Astrocyte (in vitro differentiated cells and primary cell): Measurements from ENCODE around the gene SPPL2B.

ENCODE experiments used
- EZH2 ChIP-seq: IDR thresholded peaks from 2 replicates; pipeline ENCODE4 v1.6.1; 2012; ENCODE audit warnings: mild to moderate bottlenecking, low read length, inconsistent platforms; ENCODE audit not compliant: insufficient read depth
- TF ChIP-seq, protein P1 (sequence below): IDR thresholded peaks from 2 replicates; pipeline ENCODE4 v1.5.1; 2011; ENCODE audit warnings: low read depth, mild to moderate bottlenecking, inconsistent platforms, low read length, moderate library complexity; ENCODE audit not compliant: insufficient read depth

DNA sequence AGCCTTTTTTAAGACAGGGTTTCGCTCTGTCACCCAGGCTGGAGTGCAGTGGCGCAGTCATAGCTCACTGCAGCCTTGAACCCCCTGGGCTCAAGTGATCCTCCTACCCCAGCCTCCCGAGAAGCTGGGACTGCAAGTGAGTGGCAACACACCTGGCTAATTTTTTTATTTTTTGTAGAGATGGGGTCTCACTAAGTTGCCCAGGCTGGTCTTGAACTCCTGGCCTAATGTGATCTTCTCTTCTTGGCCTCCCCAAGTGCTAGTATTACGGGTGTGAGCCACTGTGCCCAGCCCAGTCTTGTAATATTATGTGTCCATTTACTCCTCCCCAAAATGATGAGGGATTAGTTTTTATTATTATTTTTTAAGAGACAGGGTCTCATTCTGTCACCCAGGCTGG lies 17.4 kb upstream of the SPPL2B start:
- TF ChIP-seq, protein P1, sequence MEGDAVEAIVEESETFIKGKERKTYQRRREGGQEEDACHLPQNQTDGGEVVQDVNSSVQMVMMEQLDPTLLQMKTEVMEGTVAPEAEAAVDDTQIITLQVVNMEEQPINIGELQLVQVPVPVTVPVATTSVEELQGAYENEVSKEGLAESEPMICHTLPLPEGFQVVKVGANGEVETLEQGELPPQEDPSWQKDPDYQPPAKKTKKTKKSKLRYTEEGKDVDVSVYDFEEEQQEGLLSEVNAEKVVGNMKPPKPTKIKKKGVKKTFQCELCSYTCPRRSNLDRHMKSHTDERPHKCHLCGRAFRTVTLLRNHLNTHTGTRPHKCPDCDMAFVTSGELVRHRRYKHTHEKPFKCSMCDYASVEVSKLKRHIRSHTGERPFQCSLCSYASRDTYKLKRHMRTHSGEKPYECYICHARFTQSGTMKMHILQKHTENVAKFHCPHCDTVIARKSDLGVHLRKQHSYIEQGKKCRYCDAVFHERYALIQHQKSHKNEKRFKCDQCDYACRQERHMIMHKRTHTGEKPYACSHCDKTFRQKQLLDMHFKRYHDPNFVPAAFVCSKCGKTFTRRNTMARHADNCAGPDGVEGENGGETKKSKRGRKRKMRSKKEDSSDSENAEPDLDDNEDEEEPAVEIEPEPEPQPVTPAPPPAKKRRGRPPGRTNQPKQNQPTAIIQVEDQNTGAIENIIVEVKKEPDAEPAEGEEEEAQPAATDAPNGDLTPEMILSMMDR = no peak
- TF ChIP-seq EZH2 = no peak
